HepG2 (cell line): ENCODE measurements around the gene SPPL2B. TPM values are rescaled to one million over a fixed set of nuclear protein-coding genes. Genes with fewer than 3 reads are reported as not detected.

Experiments used
- ATAC-seq: fragments of 200-7000 bp; cut with Tn5 transposase; 3 replicates; pipeline ENCODE4 v1.9.1; 2020; ENCODE audit warnings: mild to moderate bottlenecking, moderate library complexity
- BruUV-seq: library from RNA; stranded (reverse); fragments of 400-500 nt; replicated peaks from 2 replicates; lab custom pipeline; 2021; lab: Mats Ljungman, UMichigan
- CTCF ChIA-PET: fragments of 300-600 bp; formaldehyde crosslinking; extraction: SDS; loops from one replicate; lab custom pipeline; 2021; ENCODE audit warnings: low total read pairs, inconsistent platforms, low intra/inter-chr PET ratio; lab: Yijun Ruan, JAX
- POLR2A ChIA-PET: fragments of 350-600 bp; sonication (Branson Sonifier 250); formaldehyde crosslinking; loops from one replicate; lab custom pipeline; 2020; ENCODE audit warnings: antibody characterized with exemption, inconsistent platforms; lab: Yijun Ruan, JAX
- DNase-seq: peaks from one replicate; pipeline ENCODE4 v3.0.0-alpha.2; 2015; ENCODE audit warnings: low spot score
- FAIRE-seq: peaks from 3 replicates; lab custom pipeline; 2011; peaks lifted over from hg19 to GRCh38; lab: Jason Lieb, UNC
- H2AFZ ChIP-seq: one replicate; pipeline ENCODE4 v1.6.1; 2011; ENCODE audit warnings: low read length, inconsistent platforms
- H3K27ac ChIP-seq: fragments of 300-600 bp; 3 replicates; pipeline ENCODE4 v1.8.0; 2011; ENCODE audit warnings: mixed run types, mild to moderate bottlenecking, mixed read lengths, low read length, inconsistent platforms; ENCODE audit not compliant: insufficient read depth; ENCODE audit errors: extremely low read length
- H3K27me3 ChIP-seq, 2 experiments: fragments of 200-600 bp in 1 of 2; 2 replicates in 1 of 2; 3 replicates in 1 of 2; pipeline versions ENCODE4 v1.6.0 to v1.8.0; 2011; ENCODE audit warnings: low read length in 2 of 2, mild to moderate bottlenecking in 2 of 2, moderate library complexity in 2 of 2, inconsistent platforms in 1 of 2; ENCODE audit not compliant: insufficient read depth in 2 of 2, control insufficient read depth in 1 of 2
- H3K36me3 ChIP-seq, 2 experiments: fragments of 200-600 bp in 1 of 2; replicated peaks in 1 of 2; 2 replicates in 1 of 2; 3 replicates in 1 of 2; pipeline versions ENCODE4 v1.5.1 to v1.8.0; 2011; ENCODE audit warnings: low read length in 2 of 2, inconsistent platforms in 1 of 2; ENCODE audit not compliant: insufficient read depth in 2 of 2, control insufficient read depth in 1 of 2
- H3K4me1 ChIP-seq: 2 replicates; pipeline ENCODE4 v1.5.1; 2012; ENCODE audit warnings: low read length, inconsistent platforms; ENCODE audit not compliant: insufficient read depth
- H3K4me2 ChIP-seq: 2 replicates; pipeline ENCODE4 v1.6.0; 2011; ENCODE audit warnings: low read depth, low read length, inconsistent platforms
- H3K4me3 ChIP-seq, 3 experiments: fragments of 200-600 bp in 1 of 3; sonication (generic), shearing (Covaris generic) in 1 of 3; replicated peaks in 1 of 3; 2 replicates each; pipeline ENCODE4 v1.5.1; 2011 to 2016; ENCODE audit warnings: low read length in 3 of 3, inconsistent platforms in 2 of 3, low read depth in 2 of 3, mild to moderate bottlenecking in 2 of 3, control low read depth in 1 of 3, mixed read lengths in 1 of 3; ENCODE audit not compliant: insufficient read depth in 1 of 3
- H3K79me2 ChIP-seq: one replicate; pipeline ENCODE4 v1.6.1; 2011; ENCODE audit warnings: low read length, inconsistent platforms; ENCODE audit not compliant: insufficient read depth
- H3K9ac ChIP-seq: 2 replicates; pipeline ENCODE4 v1.6.0; 2011; ENCODE audit warnings: mild to moderate bottlenecking, low read depth, low read length, inconsistent platforms; ENCODE audit not compliant: insufficient read depth
- H3K9me3 ChIP-seq: 2 replicates; pipeline ENCODE4 v1.5.1; 2012; ENCODE audit warnings: mild to moderate bottlenecking, low read length
- H4K20me1 ChIP-seq: 2 replicates; pipeline ENCODE4 v1.6.0; 2011; ENCODE audit warnings: inconsistent platforms, mild to moderate bottlenecking, low read length, moderate library complexity; ENCODE audit not compliant: insufficient read depth
- ARNTL ChIP-seq: sonication (generic); formaldehyde crosslinking; IDR thresholded peaks from 2 replicates; pipeline ENCODE4 v1.4.0; 2020; ENCODE audit warnings: mild to moderate bottlenecking, missing genetic modification reagents
- ATF7 ChIP-seq, 2 experiments: fragments of 450-650 bp in 1 of 2; sonication (generic) in 1 of 2; formaldehyde crosslinking in 1 of 2; IDR thresholded peaks; 2 replicates each; pipeline versions ENCODE4 v1.4.0 to v1.6.1; 2016 to 2020; ENCODE audit warnings: antibody characterized with exemption in 1 of 2, mild to moderate bottlenecking in 1 of 2, missing genetic modification reagents in 1 of 2
- MAFG ChIP-seq: sonication (generic); formaldehyde crosslinking; IDR thresholded peaks from 2 replicates; pipeline ENCODE4 v1.5.1; 2020; ENCODE audit warnings: mild to moderate bottlenecking, missing genetic modification reagents
- MAX ChIP-seq: IDR thresholded peaks from 2 replicates; pipeline ENCODE4 v1.6.1; 2012; ENCODE audit warnings: inconsistent platforms
- SATB2 ChIP-seq: sonication (generic); formaldehyde crosslinking; IDR thresholded peaks from 2 replicates; pipeline ENCODE4 v1.5.0; 2020; ENCODE audit warnings: missing genetic modification reagents
- SRSF9 ChIP-seq: fragments of 200-400 bp; formaldehyde crosslinking; IDR thresholded peaks from 2 replicates; pipeline ENCODE4 v1.6.1; 2018; ENCODE audit warnings: borderline replicate concordance, mild to moderate bottlenecking, low read depth, low read length; ENCODE audit not compliant: insufficient read depth, poor library complexity, severe bottlenecking
- ZBTB14 ChIP-seq: sonication (generic); formaldehyde crosslinking; IDR thresholded peaks from 2 replicates; pipeline ENCODE4 v1.4.0; 2020; ENCODE audit warnings: missing genetic modification reagents
- ZFP37 ChIP-seq: sonication (generic); formaldehyde crosslinking; IDR thresholded peaks from 2 replicates; pipeline ENCODE4 v1.4.0; 2020; ENCODE audit warnings: missing genetic modification reagents, borderline replicate concordance
- ZNF687 ChIP-seq: sonication (generic); formaldehyde crosslinking; IDR thresholded peaks from 2 replicates; pipeline ENCODE4 v1.5.1; 2020; ENCODE audit warnings: mild to moderate bottlenecking, missing genetic modification reagents, moderate library complexity
- ZNF703 ChIP-seq: sonication (generic); formaldehyde crosslinking; IDR thresholded peaks from 2 replicates; pipeline ENCODE4 v1.5.1; 2020; ENCODE audit warnings: missing genetic modification reagents, mild to moderate bottlenecking, moderate library complexity, borderline replicate concordance
- ZNF737 ChIP-seq: sonication (generic); formaldehyde crosslinking; IDR thresholded peaks from 2 replicates; pipeline ENCODE4 v1.5.0; 2020; ENCODE audit warnings: missing genetic modification reagents, mild to moderate bottlenecking, borderline replicate concordance
- WGBS: methylation state at CpG from one replicate; pipeline ENCODE4 v1.1.6; 2017; ENCODE audit warnings: low lambda C conversion rate; 5-methylcytosine and 5-hydroxymethylcytosine counted together
- in situ Hi-C: cut with HindIII; loops from 2 replicates; pipeline ENCODE4 v1.10.0; 2017; ENCODE audit warnings: low pct_unique_long_range_greater_than_20kb; ENCODE audit not compliant: extremely low pct_ligation_motif_present
- intact Hi-C: fragments of 100-400 bp; cut with micrococcal nuclease; formaldehyde crosslinking; loops from one replicate; pipeline ENCODE4 v1.10.0; 2022; ENCODE audit not compliant: unreplicated experiment
- polyA plus RNA-seq, 8 experiments: library from polyadenylated mRNA; depleted of rRNA in 3 of 8; stranded (reverse) in 7 of 8; unstranded in 1 of 8; fragments of >200 nt; fragmentation: Illumina TruSeq in 4 of 8; extraction: Trizol in 4 of 8; gene quantifications; 2 replicates each; pipeline versions ENCODE4 v1.2.1 to v1.2.3, GENCODE V29; 2011 to 2016; ENCODE audit warnings: low read depth in 4 of 8, missing spikeins in 1 of 8, mixed read lengths in 1 of 8; ENCODE audit not compliant: insufficient read depth in 1 of 8
- total RNA-seq, 5 experiments: library from RNA; depleted of rRNA; stranded (reverse); fragments of >200 nt; fragmentation: Illumina TruSeq; extraction: Trizol; gene quantifications; 2 replicates each; pipeline ENCODE4 v1.2.3, GENCODE V29; 2016; ENCODE audit warnings: low read depth in 1 of 5

The SPPL2B gene
- total and polyA plus RNA-seq, 2 of the 13 experiments (the other 11 are each of a cell fraction or from before 2014, with no cell fraction given), result 14.9 to 15.2 TPM

- H3K4me2 ChIP-seq, result no peak overlapping the region
Measured at GRCh38 chr19:2307518-2308012, 20.9 kb upstream of the SPPL2B start.

GRCh38 chr19:2308114-2308556 is 20.3 kb upstream of the SPPL2B start, which contains the start of gene LINGO3:
TSS of gene LINGO3 (minus strand) at chr19:2308154. CDS start at chr19:2291776, 16,378 bp downstream.
- Histone ChIP-seq H3K9me3 (no peaks in the 10 kb centered on the region), H3K4me2 (peak within 1 kb of the TSS; percentile 62), H2AFZ (no peak within 1 kb of the TSS), H3K4me1 (peaks cover 32% of the 10 kb centered on the region), H3K27me3 (peaks cover 8 to 64% of the 10 kb centered on the region in 2 experiments), H3K36me3 (no peaks in the 10 kb centered on the region), H3K4me3 (peak within 1 kb of the TSS in 1 of 3 experiments; percentile 40; a peak in 2 of 6 replicates), H3K79me2 (no peaks in the 10 kb centered on the region), H3K27ac (no peak within 1 kb of the TSS), H4K20me1 (no peaks in the 10 kb centered on the region), H3K9ac (no peak within 1 kb of the TSS)
- no peak for DNase-seq
- in situ Hi-C loops (no loop called here), intact Hi-C loops (no loop called here)
- no peak for ATAC-seq
- no peak for FAIRE-seq
- no TSS peak for BruUV-seq
- WGBS, result no CpG with 5 or more reads among the region's 63 CpGs
- no peak for TF ChIP-seq SRSF9
- TF ChIP-seq MAX, result peak; percentile 32; the same call in 1 of the 2 replicates
- no peak for TF ChIP-seq ATF7 (IDR thresholded peaks at IDR 0.05)
- TF ChIP-seq ATF7 (CRISPR knock-in tag; IDR thresholded peaks at IDR 0.05), result no peak
- TF ChIP-seq ARNTL (CRISPR knock-in tag), result no peak
- peak; percentile 44; the same call in 1 of the 2 replicates for TF ChIP-seq ZNF687 (CRISPR knock-in tag)
- no peak for TF ChIP-seq ZFP37
- peak; percentile 59; the same call in 1 of the 2 replicates for TF ChIP-seq ZBTB14 (CRISPR knock-in tag)
- TF ChIP-seq MAFG (CRISPR knock-in tag), result no peak
- POLR2A ChIA-PET, result no interaction called here
- CTCF ChIA-PET, result no interaction called here

More at GRCh38 chr19:2307518-2308012, 20.9 kb upstream of the SPPL2B start:
- Histone ChIP-seq H3K9ac (no peak overlapping the region), H2AFZ (no peak overlapping the region), H3K9me3 (no peaks in the 10 kb centered on the region), H3K79me2 (no peaks in the 10 kb centered on the region), H3K27me3 (peaks cover 8 to 64% of the 10 kb centered on the region in 2 experiments), H3K27ac (no peak overlapping the region), H3K36me3 (no peaks in the 10 kb centered on the region), H3K4me3 (no peak overlapping the region), H4K20me1 (no peaks in the 10 kb centered on the region), H3K4me1 (peaks cover 32% of the 10 kb centered on the region)
- intact Hi-C loops, result no loop called here
- ATAC-seq, result no peak
- DNase-seq, result no peak
- no peak for TF ChIP-seq ZNF703 (CRISPR knock-in tag)
- no peak for TF ChIP-seq SATB2 (CRISPR knock-in tag)
- no peak for TF ChIP-seq ZNF737 (CRISPR knock-in tag)
- WGBS, result 66% methylated on average over 17 of the region's 33 CpGs
- CTCF ChIA-PET, result no interaction called here
- POLR2A ChIA-PET, result no interaction called here
- no peak for FAIRE-seq
- in situ Hi-C loops, result no loop called here
- BruUV-seq, result no TSS peak
